Breast epithelium (tissue), 4 donors: ENCODE results near the gene PDLIM5. TPM values are rescaled to one million over a fixed set of nuclear protein-coding genes. Genes with fewer than 3 reads are reported as not detected.
"Not testable (repeated sequence)": the region's sequence is repeated elsewhere in the genome, so short reads cannot be mapped to it uniquely, and the experiment has no call there.

Source experiments
- DNase-seq, 2 donors: peaks; one replicate each; pipeline ENCODE4 v3.0.0-alpha.2; 2019; ENCODE audit warnings: low spot score in 2 of 2
- H3K27ac ChIP-seq, 2 donors: fragments of 200-600 bp; sonication (generic) in 1 of 2; one replicate each; pipeline ENCODE4 v1.5.1; 2016 to 2019; ENCODE audit warnings: mild to moderate bottlenecking in 1 of 2
- H3K27me3 ChIP-seq, 2 donors: fragments of 200-600 bp; sonication (generic) in 1 of 2; one replicate each; pipeline versions ENCODE4 v1.5.1 to v1.6.0; 2017 to 2019; ENCODE audit warnings: control low read depth in 1 of 2, mild to moderate bottlenecking in 1 of 2
- H3K36me3 ChIP-seq: fragments of 200-600 bp; one replicate; pipeline ENCODE4 v1.5.1; 2019
- H3K4me1 ChIP-seq, 2 donors: fragments of 200-600 bp; sonication (generic); one replicate each; pipeline ENCODE4 v1.5.1; 2016 to 2019; ENCODE audit warnings: control low read depth in 1 of 2
- H3K4me3 ChIP-seq, 3 donors: fragments of 200-600 bp; sonication (generic); 1 replicate in 2 of 3; 2 replicates in 1 of 3; pipeline ENCODE4 v1.5.1; 2016 to 2019; ENCODE audit warnings: mild to moderate bottlenecking in 3 of 3, moderate library complexity in 2 of 3
- H3K9me3 ChIP-seq, 2 donors: fragments of 200-600 bp; sonication (generic) in 1 of 2; one replicate each; pipeline ENCODE4 v1.5.1; 2016 to 2019; ENCODE audit warnings: control low read depth in 1 of 2
- POLR2A ChIP-seq: fragments of 450-650 bp; IDR thresholded peaks from one replicate; pipeline ENCODE4 v1.6.1; 2016; ENCODE audit warnings: antibody characterized with exemption, mild to moderate bottlenecking, moderate library complexity
- POLR2AphosphoS5 ChIP-seq, 3 donors: sonication (generic); formaldehyde crosslinking; IDR thresholded peaks; one replicate each; pipeline ENCODE4 v1.6.1; 2017; ENCODE audit warnings: antibody characterized with exemption in 3 of 3
- intact Hi-C: fragments of 100-400 bp; cut with DNase I; formaldehyde crosslinking; loops from one replicate; pipeline ENCODE4 v1.15.1; 2023; ENCODE audit warnings: low total_unique reads
- total RNA-seq, 3 donors: library from RNA; depleted of rRNA; stranded (reverse); fragments of >200 nt; gene quantifications; one replicate each; pipeline ENCODE4 v1.1.0, GENCODE V29; 2016
- TF ChIP-seq, protein P1 (sequence below), 3 donors: fragments of 450-650 bp; IDR thresholded peaks; one replicate each; pipeline ENCODE4 v1.5.1; 2016 to 2017; ENCODE audit warnings: antibody characterized with exemption in 3 of 3, mild to moderate bottlenecking in 3 of 3, moderate library complexity in 3 of 3

The PDLIM5 gene, protein sequence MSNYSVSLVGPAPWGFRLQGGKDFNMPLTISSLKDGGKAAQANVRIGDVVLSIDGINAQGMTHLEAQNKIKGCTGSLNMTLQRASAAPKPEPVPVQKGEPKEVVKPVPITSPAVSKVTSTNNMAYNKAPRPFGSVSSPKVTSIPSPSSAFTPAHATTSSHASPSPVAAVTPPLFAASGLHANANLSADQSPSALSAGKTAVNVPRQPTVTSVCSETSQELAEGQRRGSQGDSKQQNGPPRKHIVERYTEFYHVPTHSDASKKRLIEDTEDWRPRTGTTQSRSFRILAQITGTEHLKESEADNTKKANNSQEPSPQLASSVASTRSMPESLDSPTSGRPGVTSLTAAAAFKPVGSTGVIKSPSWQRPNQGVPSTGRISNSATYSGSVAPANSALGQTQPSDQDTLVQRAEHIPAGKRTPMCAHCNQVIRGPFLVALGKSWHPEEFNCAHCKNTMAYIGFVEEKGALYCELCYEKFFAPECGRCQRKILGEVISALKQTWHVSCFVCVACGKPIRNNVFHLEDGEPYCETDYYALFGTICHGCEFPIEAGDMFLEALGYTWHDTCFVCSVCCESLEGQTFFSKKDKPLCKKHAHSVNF
- total RNA-seq, result 100 to 1,000 TPM; 120 to 263 (median 158) TPM

GRCh38 chr4:94451695-94452475 is at the start of gene PDLIM5:
Gene PDLIM5 (plus strand): TSS chr4:94451942. CDS start chr4:94455289, 3,347 bp downstream.
- peak within 1 kb of the TSS; percentile 94 to 99 for H3K27ac ChIP-seq
- TF ChIP-seq, protein P1, sequence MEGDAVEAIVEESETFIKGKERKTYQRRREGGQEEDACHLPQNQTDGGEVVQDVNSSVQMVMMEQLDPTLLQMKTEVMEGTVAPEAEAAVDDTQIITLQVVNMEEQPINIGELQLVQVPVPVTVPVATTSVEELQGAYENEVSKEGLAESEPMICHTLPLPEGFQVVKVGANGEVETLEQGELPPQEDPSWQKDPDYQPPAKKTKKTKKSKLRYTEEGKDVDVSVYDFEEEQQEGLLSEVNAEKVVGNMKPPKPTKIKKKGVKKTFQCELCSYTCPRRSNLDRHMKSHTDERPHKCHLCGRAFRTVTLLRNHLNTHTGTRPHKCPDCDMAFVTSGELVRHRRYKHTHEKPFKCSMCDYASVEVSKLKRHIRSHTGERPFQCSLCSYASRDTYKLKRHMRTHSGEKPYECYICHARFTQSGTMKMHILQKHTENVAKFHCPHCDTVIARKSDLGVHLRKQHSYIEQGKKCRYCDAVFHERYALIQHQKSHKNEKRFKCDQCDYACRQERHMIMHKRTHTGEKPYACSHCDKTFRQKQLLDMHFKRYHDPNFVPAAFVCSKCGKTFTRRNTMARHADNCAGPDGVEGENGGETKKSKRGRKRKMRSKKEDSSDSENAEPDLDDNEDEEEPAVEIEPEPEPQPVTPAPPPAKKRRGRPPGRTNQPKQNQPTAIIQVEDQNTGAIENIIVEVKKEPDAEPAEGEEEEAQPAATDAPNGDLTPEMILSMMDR (IDR thresholded peaks at IDR 0.05), result peak in 1 of 3 donors; percentile 17
- peak; percentile 95 to 98 (median 95) for TF ChIP-seq POLR2AphosphoS5 (IDR thresholded peaks at IDR 0.05)
- TF ChIP-seq POLR2A, result peak; percentile 87
- no peaks in the 10 kb centered on the region for H3K36me3 ChIP-seq
- DNase-seq, result peak; percentile 89 to 93
- intact Hi-C loops, result no loop called here
- H3K4me3 ChIP-seq, result peak within 1 kb of the TSS; percentile 76 to 94 (median 87)
- no peaks in the 10 kb centered on the region for H3K4me1 ChIP-seq
- no peaks in the 10 kb centered on the region for H3K27me3 ChIP-seq
- no peaks in the 10 kb centered on the region for H3K9me3 ChIP-seq

DNA sequence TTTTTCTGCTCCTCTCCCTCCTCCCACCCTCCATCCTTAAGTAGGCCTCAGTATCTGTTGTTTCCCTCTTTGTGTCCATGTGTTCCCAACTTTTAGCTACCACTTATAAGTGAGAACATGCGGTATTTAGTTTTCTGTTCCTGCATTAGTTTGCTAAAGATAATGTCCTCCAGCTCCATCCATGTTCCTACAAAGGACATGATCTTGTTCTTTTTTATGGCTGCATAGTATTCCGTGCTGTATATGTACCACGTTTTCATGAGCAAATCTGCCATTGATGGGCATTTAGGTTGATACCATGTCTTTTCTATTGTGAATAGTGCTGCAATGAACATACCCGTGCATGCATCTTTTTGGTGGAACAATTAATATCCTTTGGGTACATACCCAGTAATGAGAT is 49.3 kb upstream of the PDLIM5 start:
- H3K27me3 ChIP-seq, H3K27ac ChIP-seq, H3K9me3 ChIP-seq, H3K4me1 ChIP-seq, intact Hi-C loops, DNase-seq, H3K36me3 ChIP-seq, H3K4me3 ChIP-seq: not testable (repeated sequence)

DNA sequence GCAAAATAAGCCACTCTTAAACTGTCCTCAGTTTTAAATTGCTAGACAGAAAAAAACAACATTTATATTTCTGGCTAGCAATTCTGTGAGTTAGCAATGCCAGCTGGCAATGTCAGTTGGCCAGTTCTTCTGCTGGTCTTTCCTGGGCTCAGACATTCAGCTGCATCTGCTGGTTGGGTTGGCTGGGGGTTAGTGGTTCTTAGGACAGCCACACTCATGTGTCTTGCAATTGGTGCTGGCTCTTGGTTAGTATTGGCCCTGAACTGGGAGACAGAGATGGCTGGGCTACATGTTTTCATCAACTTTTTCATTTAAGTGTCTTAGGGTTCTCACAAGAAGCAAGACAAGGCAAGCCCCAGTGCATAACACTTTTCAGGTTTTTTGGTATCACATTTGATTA is 48.0 kb upstream of the PDLIM5 start:
- TF ChIP-seq POLR2A (no peak), POLR2AphosphoS5 (IDR thresholded peaks at IDR 0.05) (no peak)
- TF ChIP-seq, protein P1 (IDR thresholded peaks at IDR 0.05), result no peak

DNA sequence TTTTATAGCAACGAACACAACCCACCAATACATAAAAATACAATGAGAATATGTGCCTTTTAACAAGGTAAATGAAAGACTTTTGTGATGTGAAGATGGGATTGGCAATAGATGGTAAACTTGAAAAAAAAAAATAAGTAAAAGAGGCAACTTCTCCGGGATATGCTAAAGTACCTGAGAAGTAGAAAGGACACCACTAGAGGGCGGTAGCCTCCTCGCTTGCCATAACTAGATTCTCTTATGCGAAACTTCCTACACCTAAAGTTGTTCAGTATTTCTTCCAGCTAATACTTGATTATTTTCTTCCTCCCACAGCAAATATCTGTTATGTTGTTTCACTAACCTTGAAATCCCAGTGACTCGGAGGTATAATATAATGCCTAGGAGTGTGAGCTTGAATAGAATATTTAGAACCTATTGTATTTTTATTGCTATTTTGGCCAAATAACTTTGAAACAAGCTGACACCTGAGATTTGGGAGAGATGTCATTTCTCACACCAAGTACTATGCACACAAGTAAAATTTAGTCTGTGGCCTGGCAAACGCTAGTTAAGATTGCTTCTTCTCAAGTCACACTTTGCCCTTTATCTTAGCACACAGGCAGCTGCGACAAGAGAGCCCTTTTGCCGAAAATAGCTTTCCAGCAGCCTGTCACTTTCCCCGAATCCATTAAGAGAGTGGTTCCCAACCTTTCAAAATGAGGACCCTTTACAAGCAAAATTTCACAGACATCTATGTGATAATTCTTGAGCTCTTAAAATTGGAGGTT is 44.9 kb upstream of the PDLIM5 start:
- TF ChIP-seq POLR2A (no peak), POLR2AphosphoS5 (IDR thresholded peaks at IDR 0.05) (no peak)
- TF ChIP-seq, protein P1 (IDR thresholded peaks at IDR 0.05), result peak in 2 of 3 donors; percentile 64 to 69
- H3K27ac ChIP-seq, result no peak overlapping the region
- no peaks in the 10 kb centered on the region for H3K4me1 ChIP-seq
- no peak overlapping the region for H3K4me3 ChIP-seq
- peak in 1 of 2 donors; percentile 62 for DNase-seq
- no peaks in the 10 kb centered on the region for H3K27me3 ChIP-seq
- no peaks in the 10 kb centered on the region for H3K9me3 ChIP-seq
- intact Hi-C loops, result loop anchor here (5.0 kb wide), 1 partner anchor 200 kb away; no protein-coding TSS in a partner anchor
- H3K36me3 ChIP-seq, result no peaks in the 10 kb centered on the region

More for the DNA sequence above, 48.0 kb upstream of the PDLIM5 start:
- no peak for DNase-seq
- H3K36me3 ChIP-seq, result no peaks in the 10 kb centered on the region
- no peaks in the 10 kb centered on the region for H3K9me3 ChIP-seq
- no peak overlapping the region for H3K27ac ChIP-seq
- H3K4me1 ChIP-seq, result no peaks in the 10 kb centered on the region
- no peaks in the 10 kb centered on the region for H3K27me3 ChIP-seq
- intact Hi-C loops, result no loop called here
- H3K4me3 ChIP-seq, result no peak overlapping the region

GRCh38 chr4:94407846-94408245 is 43.9 kb upstream of the PDLIM5 start:
- Histone ChIP-seq H3K27ac (no peak overlapping the region), H3K9me3 (no peaks in the 10 kb centered on the region), H3K4me3 (no peak overlapping the region), H3K27me3 (no peaks in the 10 kb centered on the region), H3K4me1 (no peaks in the 10 kb centered on the region), H3K36me3 (no peaks in the 10 kb centered on the region)
- TF ChIP-seq, protein P1 (IDR thresholded peaks at IDR 0.05), result no peak
- TF ChIP-seq POLR2AphosphoS5 (IDR thresholded peaks at IDR 0.05) (no peak), POLR2A (no peak)
- intact Hi-C loops, result loop anchor here (5.0 kb wide), 1 partner anchor 199 kb away; no protein-coding TSS in a partner anchor
- DNase-seq, result no peak
